K562 (cell line): ENCODE measurements around the gene GTSE1.

Experiments
- ZNF165 ChIP-seq: fragments of 250-450 bp; sonication (Bioruptor Pico); IDR thresholded peaks from 2 replicates; pipeline ENCODE4 v1.4.0; 2020; ENCODE audit warnings: borderline replicate concordance
- TF ChIP-seq, protein P1 (sequence below), 3 experiments: IDR thresholded peaks in 2 of 3; conservative IDR thresholded peaks in 1 of 3; 2 replicates each; pipeline ENCODE4 v1.5.1; 2011 to 2012; ENCODE audit warnings: low read length in 3 of 3, mild to moderate bottlenecking in 3 of 3, control low read depth in 2 of 3, improper control_type of control experiment in 1 of 3, inconsistent platforms in 1 of 3, low read depth in 1 of 3, mixed read lengths in 1 of 3, moderate library complexity in 1 of 3; ENCODE audit not compliant: insufficient read depth in 2 of 3

- TF ChIP-seq, protein P1, sequence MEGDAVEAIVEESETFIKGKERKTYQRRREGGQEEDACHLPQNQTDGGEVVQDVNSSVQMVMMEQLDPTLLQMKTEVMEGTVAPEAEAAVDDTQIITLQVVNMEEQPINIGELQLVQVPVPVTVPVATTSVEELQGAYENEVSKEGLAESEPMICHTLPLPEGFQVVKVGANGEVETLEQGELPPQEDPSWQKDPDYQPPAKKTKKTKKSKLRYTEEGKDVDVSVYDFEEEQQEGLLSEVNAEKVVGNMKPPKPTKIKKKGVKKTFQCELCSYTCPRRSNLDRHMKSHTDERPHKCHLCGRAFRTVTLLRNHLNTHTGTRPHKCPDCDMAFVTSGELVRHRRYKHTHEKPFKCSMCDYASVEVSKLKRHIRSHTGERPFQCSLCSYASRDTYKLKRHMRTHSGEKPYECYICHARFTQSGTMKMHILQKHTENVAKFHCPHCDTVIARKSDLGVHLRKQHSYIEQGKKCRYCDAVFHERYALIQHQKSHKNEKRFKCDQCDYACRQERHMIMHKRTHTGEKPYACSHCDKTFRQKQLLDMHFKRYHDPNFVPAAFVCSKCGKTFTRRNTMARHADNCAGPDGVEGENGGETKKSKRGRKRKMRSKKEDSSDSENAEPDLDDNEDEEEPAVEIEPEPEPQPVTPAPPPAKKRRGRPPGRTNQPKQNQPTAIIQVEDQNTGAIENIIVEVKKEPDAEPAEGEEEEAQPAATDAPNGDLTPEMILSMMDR (IDR thresholded peaks at IDR 0.05 in 2 of 3, conservative IDR thresholded peaks at IDR 0.05 in 1 of 3; ENCODE audit: insufficient read depth in 2 of 3, low read depth in 1 of 3, low read length in 3 of 3) = no peak
- TF ChIP-seq ZNF165 = no peak
Measured at GRCh38 chr22:46331496-46331895, 34.8 kb downstream of the GTSE1 start.
